AG04450 (cell line): Measurements from ENCODE around the gene BCDIN3D. TPM values are rescaled to one million over a fixed set of nuclear protein-coding genes. Genes with fewer than 3 reads are reported as not detected.

Experiments used
- polyA plus RNA-seq: library from polyadenylated mRNA; depleted of rRNA; stranded (reverse); fragments of >200 nt; gene quantifications from 2 replicates; pipeline ENCODE4 v1.2.3, GENCODE V29; 2011; rRNA removed

BCDIN3D gene
- polyA plus RNA-seq, 1 experiment = 3.8 TPM

Other genes with a start within 250 kb of the BCDIN3D start
- 0.05 and 0.07 TPM in 2 replicates for gene FAM186B, start 237.5 kb downstream of the BCDIN3D start, polyA plus RNA-seq
- 9.0 and 10.9 TPM in 2 replicates for gene PRPF40B, start 219.5 kb downstream of the BCDIN3D start, polyA plus RNA-seq
- gene FMNL3, start 135.7 kb downstream of the BCDIN3D start, polyA plus RNA-seq = 15.8 and 16.1 TPM in 2 replicates
- gene TMBIM6, start 101.5 kb downstream of the BCDIN3D start, polyA plus RNA-seq = 711 and 906 TPM in 2 replicates
- gene NCKAP5L, start 14.7 kb downstream of the BCDIN3D start, polyA plus RNA-seq = 5.6 and 7.3 TPM in 2 replicates
- gene FAIM2, start 60.8 kb upstream of the BCDIN3D start, polyA plus RNA-seq = 5.9 and 9.1 TPM in 2 replicates
- gene AQP2, start 107.6 kb upstream of the BCDIN3D start, polyA plus RNA-seq = not detected in 2 replicates
- not detected in 2 replicates for gene AQP5, start 118.8 kb upstream of the BCDIN3D start, polyA plus RNA-seq
- not detected in 2 replicates for gene AQP6, start 129.8 kb upstream of the BCDIN3D start, polyA plus RNA-seq
- gene RACGAP1, start 182.4 kb upstream of the BCDIN3D start, polyA plus RNA-seq = 25.6 and 26.2 TPM in 2 replicates
- 9.9 and 10.2 TPM in 2 replicates for gene ASIC1, start 214.5 kb upstream of the BCDIN3D start, polyA plus RNA-seq
- gene SMARCD1, start 242.2 kb upstream of the BCDIN3D start, polyA plus RNA-seq = 57.2 and 65.1 TPM in 2 replicates